Neural progenitor cell (in vitro differentiated cells): ENCODE data around the gene WFDC2.
"Not testable (repeated sequence)": the region's sequence is repeated elsewhere in the genome, so short reads cannot be mapped to it uniquely, and the experiment has no call there.

Experiments
- EZH2 ChIP-seq: fragments of 200-600 bp; sonication (generic); IDR thresholded peaks from 2 replicates; pipeline ENCODE4 v1.6.1; 2017; ENCODE audit warnings: antibody characterized with exemption, mild to moderate bottlenecking, moderate library complexity
- TF ChIP-seq, protein P1 (sequence below): fragments of 200-600 bp; sonication (generic); IDR thresholded peaks from 2 replicates; pipeline ENCODE4 v1.5.1; 2017; ENCODE audit warnings: antibody characterized with exemption, mild to moderate bottlenecking

DNA sequence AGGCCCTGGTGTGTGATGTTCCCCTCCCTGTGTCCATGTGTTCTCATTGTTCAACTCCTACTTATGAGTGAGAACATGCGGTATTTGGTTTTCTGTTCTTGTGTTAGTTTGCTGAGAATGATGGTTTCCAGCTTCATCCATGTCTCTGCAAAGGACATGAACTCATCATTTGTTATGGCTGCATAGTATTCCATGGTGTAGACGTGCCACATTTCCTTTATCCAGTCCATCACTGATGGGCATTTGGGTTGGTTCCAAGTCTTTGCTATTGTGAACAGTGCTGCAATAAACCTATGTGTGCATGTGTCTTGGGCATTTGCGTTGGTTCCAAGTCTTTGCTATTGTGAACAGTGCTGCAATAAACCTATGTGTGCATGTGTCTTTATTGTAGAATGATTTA is 2.7 kb downstream of the WFDC2 start:
- TF ChIP-seq, protein P1, sequence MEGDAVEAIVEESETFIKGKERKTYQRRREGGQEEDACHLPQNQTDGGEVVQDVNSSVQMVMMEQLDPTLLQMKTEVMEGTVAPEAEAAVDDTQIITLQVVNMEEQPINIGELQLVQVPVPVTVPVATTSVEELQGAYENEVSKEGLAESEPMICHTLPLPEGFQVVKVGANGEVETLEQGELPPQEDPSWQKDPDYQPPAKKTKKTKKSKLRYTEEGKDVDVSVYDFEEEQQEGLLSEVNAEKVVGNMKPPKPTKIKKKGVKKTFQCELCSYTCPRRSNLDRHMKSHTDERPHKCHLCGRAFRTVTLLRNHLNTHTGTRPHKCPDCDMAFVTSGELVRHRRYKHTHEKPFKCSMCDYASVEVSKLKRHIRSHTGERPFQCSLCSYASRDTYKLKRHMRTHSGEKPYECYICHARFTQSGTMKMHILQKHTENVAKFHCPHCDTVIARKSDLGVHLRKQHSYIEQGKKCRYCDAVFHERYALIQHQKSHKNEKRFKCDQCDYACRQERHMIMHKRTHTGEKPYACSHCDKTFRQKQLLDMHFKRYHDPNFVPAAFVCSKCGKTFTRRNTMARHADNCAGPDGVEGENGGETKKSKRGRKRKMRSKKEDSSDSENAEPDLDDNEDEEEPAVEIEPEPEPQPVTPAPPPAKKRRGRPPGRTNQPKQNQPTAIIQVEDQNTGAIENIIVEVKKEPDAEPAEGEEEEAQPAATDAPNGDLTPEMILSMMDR = not testable (repeated sequence)
- not testable (repeated sequence) for TF ChIP-seq EZH2
